ENCODE data around the gene NAP1L4. TPM values are rescaled to one million over a fixed set of nuclear protein-coding genes. Genes with fewer than 3 reads are reported as not detected.

Gene NAP1L4
- total and polyA plus RNA-seq, 2 of the 8 experiments (the other 6 are each of a cell fraction or from before 2014, with no cell fraction given) = 75.8 to 194 TPM

- peaks cover 0 to 3% (median 0%) of the 10 kb centered on the region in 4 experiments; a peak in 2 of 7 replicates for H3K4me1 ChIP-seq (replicated peaks in 1 of 4; ENCODE audit: control insufficient read depth in 3 of 4, insufficient read depth in 4 of 4, low read length in 3 of 4)
Measured at GRCh38 chr11:3000032-3000961, 8.2 kb upstream of the NAP1L4 start.

More at GRCh38 chr11:3000032-3000961, 8.2 kb upstream of the NAP1L4 start:
- Histone ChIP-seq H3K4me2 (ENCODE audit: insufficient read depth in 1 of 2, low read depth in 2 of 2, low read length in 2 of 2) (no peak overlapping the region), H3K4ac (replicated peaks; ENCODE audit: insufficient read length, low read depth, low read length) (no peak overlapping the region), H2AK5ac (ENCODE audit: low read depth, low read length) (no peak overlapping the region), H3K14ac (ENCODE audit: insufficient read length) (no peak overlapping the region), H4K20me1 (replicated peaks in 1 of 2; ENCODE audit: control insufficient read depth in 1 of 2, insufficient read depth in 2 of 2, low read length in 2 of 2) (peaks cover 9 to 16% of the 10 kb centered on the region in 2 experiments), H2BK20ac (ENCODE audit: low read length) (no peak overlapping the region), H2AFZ (ENCODE audit: low read length) (no peak overlapping the region), H4K8ac (ENCODE audit: extremely low read depth, insufficient read depth, low read length) (peak overlapping the region; percentile 62; the same call in 1 of the 2 replicates), H3K56ac (replicated peaks; ENCODE audit: insufficient read length, low read depth, low read length) (no peak overlapping the region), H2BK15ac (ENCODE audit: low read length) (no peak overlapping the region), H3K79me1 (ENCODE audit: low read depth, low read length) (no peaks in the 10 kb centered on the region), H3K9me3 (ENCODE audit: insufficient read depth in 2 of 2, low read depth in 1 of 2, low read length in 1 of 2) (no peaks in the 10 kb centered on the region), H2BK5ac (ENCODE audit: low read depth, low read length) (no peak overlapping the region; the same call in 1 of the 2 replicates), H3K36me3 (ENCODE audit: control insufficient read depth in 2 of 4, insufficient read depth in 4 of 4, low read length in 3 of 4) (peaks cover 13 to 46% (median 36%) of the 10 kb centered on the region in 4 experiments; a peak in 6 of 8 replicates), H3K9ac (replicated peaks in 1 of 4; ENCODE audit: extremely low read depth in 1 of 4, low read depth in 3 of 4, low read length in 3 of 4) (no peak overlapping the region), H3K23ac (ENCODE audit: insufficient read length) (no peak overlapping the region), H4K91ac (replicated peaks; ENCODE audit: insufficient read length, low read length) (no peak overlapping the region), H3K27me3 (replicated peaks in 1 of 4; ENCODE audit: control insufficient read depth in 3 of 4, extremely low read depth in 1 of 4, insufficient read depth in 3 of 4, low read length in 3 of 4) (no peaks in the 10 kb centered on the region), H3K18ac (ENCODE audit: extremely low read depth, low read length) (no peak overlapping the region), H3K4me3 (ENCODE audit: extremely low read depth in 1 of 4, insufficient read depth in 2 of 4, low read depth in 3 of 4, low read length in 4 of 4) (no peak overlapping the region), H2BK120ac (replicated peaks; ENCODE audit: low read depth, low read length) (no peak overlapping the region), H3K27ac (ENCODE audit: low read depth, low read length) (peak overlapping the region; percentile 58; the same call in 1 of the 2 replicates), H4K5ac (ENCODE audit: insufficient read length, low read depth, low read length) (no peak overlapping the region), H3K79me2 (ENCODE audit: control insufficient read depth in 1 of 2, insufficient read depth in 2 of 2, low read length in 2 of 2) (no peaks in the 10 kb centered on the region), H3K23me2 (ENCODE audit: low read depth, low read length) (no peaks in the 10 kb centered on the region), H2BK12ac (ENCODE audit: low read depth, low read length) (no peak overlapping the region)
- no peak for TF ChIP-seq GTF2F1 (IDR thresholded peaks at IDR 0.05; ENCODE audit: borderline replicate concordance, low read depth, low read length)
- peak; percentile 27; the same call in 1 of the 2 replicates for TF ChIP-seq POLR2AphosphoS5 (IDR thresholded peaks at IDR 0.05; ENCODE audit: low read depth, low read length)
- TF ChIP-seq EZH2 (IDR thresholded peaks at IDR 0.05; ENCODE audit: low read depth, low read length, severe bottlenecking) = no peak
- FAIRE-seq (no peak), DNase-seq (ENCODE audit: low read depth in 1 of 2, low spot score in 2 of 2) (no peak)
- CTCF ChIA-PET (ENCODE audit: partially characterized antibody) = interaction anchor here (0.6 to 3.3 kb wide), 7 partner anchors 7 to 408 kb away, joined by 3 to 27 read pairs (median 7); no protein-coding TSS in a partner anchor
- POLR2A ChIA-PET (ENCODE audit: partially characterized antibody) = interaction anchor here (0.7 to 2.6 kb wide), 6 partner anchors 7 to 51 kb away, joined by 3 to 14 read pairs (median 5); partner anchors contain the start of gene NAP1L4
- WGBS, 2 experiments (ENCODE audit: extremely low coverage in 1 of 2, insufficient coverage in 1 of 2, insufficient read length in 1 of 2, insufficient replicate concordance in 2 of 2, low coverage in 1 of 2, low lambda C conversion rate in 2 of 2, missing lambda C conversion rate in 1 of 2) = 91% methylated on average over 17 of the region's 17 CpGs; no CpG with 5 or more reads in 1 of the 2 experiments

Measured in H1 (cell line).